Neuronal stem cell (in vitro differentiated cells): ENCODE data around the gene LRRC8E.
A peak's percentile ranks its signal among the peaks of the same experiment; 100 is the strongest.
"Not testable (repeated sequence)": the region's sequence is repeated elsewhere in the genome, so short reads cannot be mapped to it uniquely, and the experiment has no call there.

Source experiments
- DNase-seq: peaks from one replicate; pipeline ENCODE4 v3.0.0-alpha.2; 2013; ENCODE audit warnings: low spot score
- H2AFZ ChIP-seq: one replicate; pipeline ENCODE4 v1.6.1; 2013; ENCODE audit warnings: mild to moderate bottlenecking, low read length, inconsistent platforms
- H2AK5ac ChIP-seq: 2 replicates; pipeline ENCODE4 v1.6.1; 2013; ENCODE audit warnings: low read depth, mild to moderate bottlenecking, inconsistent platforms, low read length, moderate library complexity, mixed read lengths
- H2BK120ac ChIP-seq: 2 replicates; pipeline ENCODE4 v1.6.1; 2013; ENCODE audit warnings: low read depth, mild to moderate bottlenecking, inconsistent platforms, low read length, moderate library complexity, mixed read lengths
- H2BK12ac ChIP-seq: one replicate; pipeline ENCODE4 v1.6.1; 2013; ENCODE audit warnings: low read length, inconsistent platforms
- H2BK15ac ChIP-seq: 2 replicates; pipeline ENCODE4 v1.6.1; 2013; ENCODE audit warnings: mild to moderate bottlenecking, low read length, inconsistent platforms, mixed read lengths
- H2BK5ac ChIP-seq: one replicate; pipeline ENCODE4 v1.6.1; 2013; ENCODE audit warnings: inconsistent platforms, mild to moderate bottlenecking, low read length, moderate library complexity
- H3K14ac ChIP-seq: one replicate; pipeline ENCODE4 v1.6.1; 2013; ENCODE audit warnings: low read length, inconsistent platforms
- H3K18ac ChIP-seq: 2 replicates; pipeline ENCODE4 v1.6.1; 2013; ENCODE audit warnings: low read length, inconsistent platforms
- H3K23ac ChIP-seq: 2 replicates; pipeline ENCODE4 v1.6.1; 2013; ENCODE audit warnings: low read depth, mild to moderate bottlenecking, mixed read lengths, low read length, inconsistent platforms; ENCODE audit not compliant: poor library complexity
- H3K27ac ChIP-seq: replicated peaks from 3 replicates; pipeline ENCODE4 v1.5.1; 2013; ENCODE audit warnings: low read length, inconsistent platforms
- H3K27me3 ChIP-seq, 3 experiments: 2 replicates each; pipeline ENCODE4 v1.6.1; 2013; ENCODE audit warnings: low read length in 3 of 3, mild to moderate bottlenecking in 2 of 3, inconsistent platforms in 1 of 3, low read depth in 1 of 3, mixed read lengths in 1 of 3, moderate library complexity in 1 of 3; ENCODE audit not compliant: control insufficient read depth in 3 of 3, insufficient read depth in 3 of 3
- H3K36me3 ChIP-seq, 2 donors: replicated peaks in 1 of 2; 2 replicates each; pipeline ENCODE4 v1.6.1; 2013; ENCODE audit warnings: low read length in 2 of 2; ENCODE audit not compliant: control insufficient read depth in 2 of 2, insufficient read depth in 2 of 2
- H3K4ac ChIP-seq: 2 replicates; pipeline ENCODE4 v1.6.1; 2013; ENCODE audit warnings: inconsistent platforms, mild to moderate bottlenecking, low read length, moderate library complexity
- H3K4me1 ChIP-seq, 2 donors: 1 replicate in 1 of 2; 2 replicates in 1 of 2; pipeline ENCODE4 v1.6.1; 2013; ENCODE audit warnings: low read length in 2 of 2, low read depth in 1 of 2; ENCODE audit not compliant: control insufficient read depth in 2 of 2, insufficient read depth in 1 of 2
- H3K4me2 ChIP-seq: one replicate; pipeline ENCODE4 v1.6.1; 2013; ENCODE audit warnings: mild to moderate bottlenecking, low read length, inconsistent platforms; ENCODE audit not compliant: insufficient read depth, poor library complexity, severe bottlenecking
- H3K4me3 ChIP-seq, 2 donors: 2 replicates each; pipeline ENCODE4 v1.5.1; 2013; ENCODE audit warnings: low read length in 2 of 2, mild to moderate bottlenecking in 2 of 2, inconsistent platforms in 1 of 2, moderate library complexity in 1 of 2
- H3K79me1 ChIP-seq: one replicate; pipeline ENCODE4 v1.6.1; 2013; ENCODE audit warnings: low read depth, mild to moderate bottlenecking, inconsistent platforms, low read length, moderate library complexity
- H3K9ac ChIP-seq: one replicate; pipeline ENCODE4 v1.6.1; 2013; ENCODE audit warnings: mild to moderate bottlenecking, low read depth, low read length, inconsistent platforms; ENCODE audit not compliant: poor library complexity
- H3K9me3 ChIP-seq, 2 donors: replicated peaks in 1 of 2; 2 replicates each; pipeline versions ENCODE3 to v1.6.1; 2013; ENCODE audit warnings: low read length in 2 of 2, mild to moderate bottlenecking in 2 of 2, inconsistent platforms in 1 of 2, low read depth in 1 of 2, mixed read lengths in 1 of 2, moderate library complexity in 1 of 2; ENCODE audit not compliant: control insufficient read depth in 2 of 2, insufficient read depth in 1 of 2
- H4K8ac ChIP-seq: one replicate; pipeline ENCODE4 v1.6.1; 2013; ENCODE audit warnings: low read depth, mild to moderate bottlenecking, inconsistent platforms, low read length, moderate library complexity
- H4K91ac ChIP-seq: one replicate; pipeline ENCODE4 v1.6.1; 2013; ENCODE audit warnings: low read length, low read depth, mild to moderate bottlenecking, inconsistent platforms; ENCODE audit not compliant: poor library complexity
- WGBS, 2 donors: extraction: QIAGEN DNeasy Blood & Tissue Kit; methylation state at CpG; one replicate each; pipeline ENCODE4 v1.1.7; 2013; ENCODE audit warnings: missing lambda C conversion rate in 2 of 2, mixed read lengths in 1 of 2; ENCODE audit not compliant: insufficient read length in 2 of 2, insufficient replicate concordance in 1 of 2; ENCODE audit errors: extremely low coverage in 2 of 2; 5-methylcytosine and 5-hydroxymethylcytosine counted together

LRRC8E gene

DNA sequence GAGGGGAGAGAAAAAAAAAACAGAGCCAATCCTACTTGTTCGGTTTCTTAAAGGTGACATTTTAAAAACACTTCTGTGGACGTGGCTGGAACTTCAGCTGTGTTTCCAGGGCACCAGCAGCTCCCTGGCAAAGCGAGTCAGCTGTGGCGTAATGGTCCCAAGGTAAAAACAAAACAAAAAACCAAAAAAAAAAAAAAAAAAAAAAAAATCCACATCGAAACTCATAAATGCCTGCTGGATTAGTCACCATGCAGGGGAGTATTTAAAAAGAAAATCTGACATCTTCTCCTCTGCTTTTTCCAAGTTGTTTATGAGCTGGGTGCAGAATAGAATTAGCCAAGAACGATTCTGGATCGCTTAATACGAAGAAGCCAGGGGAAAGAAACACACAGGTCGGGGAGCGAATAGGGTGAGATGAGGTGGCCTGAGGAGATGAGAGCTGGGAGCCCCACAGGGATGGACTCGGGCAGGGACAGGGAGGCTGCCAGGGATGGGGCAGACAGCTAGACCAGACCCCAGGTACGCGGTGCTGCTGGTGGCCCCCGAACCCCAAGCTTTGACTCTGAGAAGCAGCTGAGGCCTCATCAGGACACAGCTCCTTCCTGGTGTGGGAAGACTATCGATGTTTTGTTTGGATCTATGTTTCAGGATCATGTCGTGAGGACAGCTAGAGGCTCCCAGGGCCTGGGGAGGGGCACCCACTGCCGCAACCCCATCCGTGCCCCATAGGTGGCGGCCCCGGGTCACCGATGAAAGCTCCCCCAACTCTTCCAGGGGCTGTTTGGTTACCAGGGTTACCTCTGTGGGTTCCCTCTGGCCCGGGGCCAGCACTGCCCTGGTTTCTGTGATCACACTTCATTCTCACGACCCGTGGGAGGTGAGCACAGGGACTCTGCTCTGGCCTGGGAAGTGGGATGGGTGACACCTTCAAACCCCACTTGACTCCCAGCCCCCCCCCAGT is 40.7 kb downstream of the LRRC8E start:
- H2AFZ ChIP-seq = no peak overlapping the region
- H2BK15ac ChIP-seq = peak overlapping the region; percentile 75
- no peak overlapping the region for H3K23ac ChIP-seq
- no peak overlapping the region for H2AK5ac ChIP-seq
- H3K36me3 ChIP-seq = peaks cover 31 to 62% of the 10 kb centered on the region in 2 donors
- no peak overlapping the region for H2BK5ac ChIP-seq
- H3K4me1 ChIP-seq = peaks cover 6 to 17% of the 10 kb centered on the region in 2 donors
- DNase-seq = no peak
- no peak overlapping the region for H3K9ac ChIP-seq
- H3K79me1 ChIP-seq = peaks cover 9% of the 10 kb centered on the region
- no peak overlapping the region for H3K18ac ChIP-seq
- no peak overlapping the region for H2BK120ac ChIP-seq
- H3K4me2 ChIP-seq = no peak overlapping the region
- H4K8ac ChIP-seq = no peak overlapping the region
- H3K4ac ChIP-seq = no peak overlapping the region
- no peaks in the 10 kb centered on the region for H3K9me3 ChIP-seq
- no peaks in the 10 kb centered on the region for H3K27me3 ChIP-seq
- H3K14ac ChIP-seq = no peak overlapping the region
- peak overlapping the region; percentile 41 for H2BK12ac ChIP-seq
- WGBS, 2 donors = no CpG with 5 or more reads among the region's 24 CpGs
- H3K4me3 ChIP-seq = no peak overlapping the region
- no peak overlapping the region for H3K27ac ChIP-seq
- H4K91ac ChIP-seq = no peak overlapping the region

DNA sequence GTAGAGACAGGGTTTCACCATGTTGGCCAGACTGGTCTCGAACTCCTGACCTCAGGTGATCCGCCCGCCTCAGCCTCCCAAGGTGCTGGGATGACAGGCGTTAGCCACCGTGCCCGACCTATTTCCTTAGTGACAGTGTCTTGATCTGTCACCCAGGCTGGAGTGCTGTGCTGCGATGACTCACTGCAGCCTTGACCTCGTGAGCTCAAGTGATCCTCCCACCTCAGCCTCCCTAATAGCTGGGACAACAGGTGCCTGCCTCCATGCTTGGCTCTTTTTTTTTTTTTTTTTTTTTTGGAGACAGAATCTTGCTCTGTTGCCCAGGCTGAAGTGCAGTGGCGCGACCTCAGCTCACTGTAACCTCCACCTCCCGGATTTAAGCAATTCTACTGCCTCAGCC is 41.7 kb downstream of the LRRC8E start:
- not testable (repeated sequence) for H2BK15ac ChIP-seq
- no CpG with 5 or more reads among the region's 11 CpGs for WGBS, 2 donors

DNA sequence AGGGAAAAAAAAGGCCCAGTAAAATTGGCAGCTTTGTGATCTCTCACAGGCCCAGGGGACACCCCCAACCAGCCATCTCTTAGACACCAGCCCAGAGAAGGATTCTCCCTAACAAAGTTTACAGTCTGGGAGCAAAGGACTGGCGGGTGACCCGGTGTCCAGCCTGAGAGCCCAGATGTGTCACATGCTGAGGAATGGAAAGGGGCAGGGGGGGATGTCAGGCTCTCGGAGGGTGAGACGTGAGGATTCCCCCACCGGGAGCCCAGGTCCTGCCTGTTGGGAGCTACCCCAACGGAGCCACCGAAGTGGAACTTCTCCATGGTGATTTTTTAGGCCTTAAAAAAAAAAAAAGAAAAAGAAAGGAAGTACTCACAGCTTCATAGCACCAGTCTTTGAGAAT is 42.5 kb downstream of the LRRC8E start:
- Histone ChIP-seq H2BK120ac (no peak overlapping the region), H2BK5ac (no peak overlapping the region), H2AK5ac (no peak overlapping the region), H4K8ac (no peak overlapping the region), H3K18ac (no peak overlapping the region), H3K27me3 (no peaks in the 10 kb centered on the region), H3K36me3 (peaks cover 38 to 74% of the 10 kb centered on the region in 2 donors), H3K4me2 (no peak overlapping the region), H3K23ac (no peak overlapping the region), H2BK12ac (no peak overlapping the region), H3K4me1 (peaks cover 4 to 13% of the 10 kb centered on the region in 2 donors), H2BK15ac (no peak overlapping the region), H3K14ac (no peak overlapping the region), H3K27ac (no peak overlapping the region), H3K9ac (peak overlapping the region; percentile 30), H3K79me1 (peaks cover 2% of the 10 kb centered on the region), H3K4me3 (no peak overlapping the region), H3K4ac (no peak overlapping the region), H2AFZ (no peak overlapping the region), H3K9me3 (no peaks in the 10 kb centered on the region), H4K91ac (no peak overlapping the region)
- no CpG with 5 or more reads among the region's 7 CpGs for WGBS, 2 donors
- no peak for DNase-seq

More for the DNA sequence above, 41.7 kb downstream of the LRRC8E start:
- not testable (repeated sequence) for H3K4me3 ChIP-seq, H3K14ac ChIP-seq, H4K91ac ChIP-seq, H3K4ac ChIP-seq, DNase-seq, H3K18ac ChIP-seq, H3K4me2 ChIP-seq, H3K9me3 ChIP-seq, H2AFZ ChIP-seq, H3K23ac ChIP-seq, H4K8ac ChIP-seq, H3K27ac ChIP-seq, H2BK12ac ChIP-seq, H2BK5ac ChIP-seq, H3K9ac ChIP-seq, H3K27me3 ChIP-seq, H2BK120ac ChIP-seq, H2AK5ac ChIP-seq, H3K79me1 ChIP-seq
- Histone ChIP-seq H3K36me3 (peaks cover 34 to 68% of the 10 kb centered on the region in 2 donors), H3K4me1 (peaks cover 4 to 13% of the 10 kb centered on the region in 2 donors)

DNA sequence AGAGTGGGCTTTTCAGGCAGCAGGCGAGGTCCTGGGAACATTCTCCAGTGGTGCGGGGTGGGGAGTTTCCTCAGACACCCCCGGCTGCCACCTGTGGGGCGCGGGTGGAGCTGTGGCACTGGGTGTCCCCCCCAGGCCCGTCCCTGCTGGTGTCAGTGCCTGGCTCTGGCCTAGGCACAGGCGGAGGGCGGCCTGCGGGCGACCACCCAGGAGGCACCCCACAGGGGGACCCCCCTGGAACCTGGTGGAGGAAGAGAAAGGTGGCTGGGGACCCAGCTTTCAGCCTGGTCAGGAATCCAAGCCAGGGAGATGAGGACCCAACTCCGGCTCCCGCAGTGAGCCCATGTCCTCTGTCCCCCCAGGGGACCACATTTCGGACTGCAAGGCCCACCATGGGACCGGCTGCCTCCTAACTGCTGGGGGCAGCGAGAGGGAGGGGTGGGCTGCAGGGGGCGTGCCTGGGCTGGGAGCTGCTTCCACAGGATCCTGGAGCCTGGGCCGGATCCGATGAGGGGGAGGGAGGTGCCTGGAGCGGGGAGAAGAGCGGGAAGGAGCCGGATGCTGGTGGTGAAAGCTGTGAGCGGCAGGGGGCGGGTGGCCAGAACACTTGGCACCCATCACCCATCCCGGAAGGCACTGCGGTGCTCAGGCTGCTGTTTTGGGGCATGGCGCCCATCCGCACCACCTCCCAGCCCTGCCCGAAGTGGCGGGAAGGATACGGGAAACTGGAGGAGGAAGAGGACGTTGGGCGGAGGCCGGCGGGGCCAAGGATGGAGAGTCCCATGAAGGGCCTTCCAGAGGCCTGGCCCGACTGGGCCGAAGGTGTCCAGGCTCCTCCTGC is 43.1 kb downstream of the LRRC8E start:
- Histone ChIP-seq H3K27me3 (no peaks in the 10 kb centered on the region), H2AK5ac (no peak overlapping the region), H3K36me3 (peaks cover 42 to 80% of the 10 kb centered on the region in 2 donors), H4K8ac (no peak overlapping the region), H3K18ac (no peak overlapping the region), H2BK120ac (no peak overlapping the region), H2BK12ac (no peak overlapping the region), H3K4ac (no peak overlapping the region), H3K79me1 (peaks cover 2% of the 10 kb centered on the region), H4K91ac (no peak overlapping the region), H2BK15ac (no peak overlapping the region), H3K9me3 (no peaks in the 10 kb centered on the region), H3K4me1 (peaks cover under 1 to 9% of the 10 kb centered on the region in 2 donors), H3K14ac (no peak overlapping the region), H3K4me2 (no peak overlapping the region), H3K9ac (peak overlapping the region; percentile 60), H3K4me3 (no peak overlapping the region), H2BK5ac (no peak overlapping the region), H2AFZ (no peak overlapping the region), H3K27ac (no peak overlapping the region), H3K23ac (no peak overlapping the region)
- no peak for DNase-seq
- whole genome bisulfite sequencing, 2 donors = no CpG with 5 or more reads among the region's 36 CpGs
